Activated T-cell treated with anti-CD3 and anti-CD28 coated beads for 48 hours (primary cell): ENCODE measurements around the gene NLRC3.
A peak's percentile ranks its signal among the peaks of the same experiment; 100 is the strongest.

ENCODE experiments used
- DNase-seq: peaks from one replicate; pipeline ENCODE4 v3.0.0-alpha.2; 2020; ENCODE audit warnings: low read depth

Gene NLRC3

DNA sequence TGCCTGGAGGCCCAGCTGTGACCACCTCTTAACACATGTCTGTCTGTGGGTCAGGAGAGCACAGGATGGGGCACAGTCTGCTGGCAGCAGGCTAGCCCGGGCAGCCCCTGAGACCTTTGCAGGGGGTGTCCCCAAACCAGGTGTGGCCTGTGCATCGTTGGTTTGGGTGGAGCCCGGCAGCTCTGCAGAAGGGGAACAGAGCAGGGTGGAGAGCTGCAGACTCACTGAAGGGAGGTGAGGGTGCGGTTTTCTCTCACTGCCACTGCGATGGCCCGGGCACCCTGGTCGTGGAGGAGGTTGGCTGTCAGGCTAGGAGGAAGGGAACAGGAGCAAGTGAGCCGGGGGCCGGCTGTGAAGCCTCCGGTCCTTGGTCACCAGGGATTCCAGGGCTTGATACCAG, 28.8 kb downstream of the NLRC3 start:
- DNase-seq, result no peak

DNA sequence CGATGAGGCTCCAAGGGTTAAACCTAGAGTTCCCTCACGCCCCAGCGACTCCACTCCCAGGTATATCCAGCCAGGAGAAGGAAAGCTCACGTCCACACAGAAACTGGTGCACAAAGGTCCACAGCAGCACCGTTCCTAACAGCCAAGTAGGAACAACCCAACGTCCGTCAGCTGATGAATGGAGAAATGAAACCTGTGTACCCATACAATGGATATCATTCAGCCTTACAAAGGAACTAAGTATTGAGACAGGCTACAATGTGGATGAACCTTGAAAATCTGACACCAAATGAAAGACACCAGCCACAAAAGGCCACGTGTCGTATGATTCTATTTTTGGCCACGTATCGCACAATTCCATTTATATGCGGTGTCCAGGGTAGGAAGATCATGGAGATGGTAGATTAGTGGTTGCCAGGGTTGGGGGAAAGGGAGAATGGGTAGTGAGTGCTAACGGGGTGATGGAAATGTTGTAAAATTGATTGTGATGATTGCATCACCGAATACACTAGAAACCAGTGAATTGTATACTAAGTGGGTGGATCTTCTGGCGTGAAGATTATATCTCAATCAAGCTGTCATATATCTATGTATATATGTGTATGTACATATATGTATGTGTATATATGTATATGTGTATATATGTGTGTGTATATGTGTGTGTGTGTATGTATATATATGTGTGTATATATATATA, 30.1 kb downstream of the NLRC3 start:
- DNase-seq, result no peak

DNA sequence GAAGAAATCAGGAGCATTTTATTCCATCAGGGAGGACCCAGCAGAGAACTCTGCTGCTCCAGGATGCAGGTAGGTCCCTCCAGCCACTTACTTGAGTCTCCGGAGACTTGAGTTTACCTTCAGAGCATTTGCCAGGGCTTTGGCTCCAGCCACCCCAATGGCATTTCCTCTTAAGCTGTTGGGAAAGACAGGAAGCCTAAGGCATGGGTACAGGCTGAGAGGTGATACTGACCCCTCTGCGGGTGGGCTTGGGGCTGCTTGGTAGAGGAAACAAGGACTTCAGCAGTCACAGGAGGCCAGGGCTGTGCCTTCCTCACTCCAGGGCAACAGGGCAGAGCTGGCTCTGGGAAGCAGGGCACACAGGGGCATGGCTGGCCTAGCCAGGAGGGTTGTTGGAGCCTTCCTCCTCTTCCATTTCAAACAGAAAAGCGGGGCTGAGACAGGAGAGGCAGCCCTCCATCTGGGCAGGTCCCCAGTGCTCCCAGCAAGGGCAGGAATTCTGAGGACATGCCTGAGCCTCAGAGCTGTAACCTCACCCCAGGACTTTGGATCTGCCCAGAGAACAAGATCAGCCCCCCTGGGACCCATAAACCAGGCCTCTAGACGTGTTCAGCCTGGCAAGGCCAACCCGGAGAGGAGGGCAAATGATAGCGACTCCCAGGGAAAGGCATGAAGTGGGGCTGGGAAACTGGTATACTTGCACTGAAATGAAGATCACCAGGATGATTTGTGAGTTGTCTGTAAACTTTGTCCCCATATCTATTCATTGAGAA, 34.4 kb downstream of the NLRC3 start:
- no peak for DNase-seq

DNA sequence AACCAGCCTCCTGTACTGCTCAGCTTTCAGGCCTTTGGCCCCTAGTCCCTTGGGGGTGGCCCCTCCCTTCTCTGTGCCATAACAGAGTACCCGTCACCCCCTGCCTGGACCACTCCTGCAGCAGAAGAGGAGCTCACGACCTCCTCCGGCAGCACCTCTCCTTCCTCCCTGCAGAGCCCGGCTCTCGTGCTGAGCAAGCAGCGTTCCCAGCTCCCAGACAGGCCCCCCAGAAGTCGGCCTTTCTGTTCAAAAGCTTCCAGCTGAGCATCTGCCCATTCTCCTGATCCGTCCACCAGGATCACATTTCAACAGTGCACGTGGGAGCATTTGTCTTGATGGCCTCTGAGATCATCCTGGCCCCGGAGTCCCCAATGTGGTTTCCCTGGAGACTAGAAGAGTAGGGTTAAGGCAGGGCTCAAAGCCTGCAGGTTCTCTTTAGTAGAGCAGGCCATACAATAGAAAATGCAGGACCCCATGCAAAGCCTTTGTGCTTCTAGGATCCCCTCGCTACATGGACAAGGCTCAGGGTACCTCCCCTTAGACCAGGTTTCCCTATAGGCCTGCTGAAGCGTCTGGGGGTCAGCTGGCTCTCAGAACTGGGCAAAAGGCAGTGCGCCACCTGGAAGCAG, 35.6 kb downstream of the NLRC3 start:
- no peak for DNase-seq

DNA sequence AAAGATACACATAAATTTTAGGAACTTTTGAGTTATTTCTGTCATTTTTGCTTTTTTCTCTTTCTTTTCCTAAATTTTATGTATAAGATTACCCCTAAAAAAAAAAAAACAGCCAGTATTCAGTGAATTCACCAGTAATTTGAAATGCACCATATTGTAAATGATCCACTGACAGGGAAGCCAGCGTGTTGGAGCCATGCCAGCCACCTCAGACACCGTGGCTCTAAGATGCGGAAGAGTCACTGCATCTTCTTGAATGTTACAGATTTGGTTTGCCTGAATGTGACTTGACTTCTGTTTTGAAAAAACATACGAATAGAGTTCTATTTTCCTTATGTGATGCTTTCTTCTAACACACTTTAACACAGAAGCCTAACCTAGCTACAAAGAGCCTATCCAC, 39.0 kb downstream of the NLRC3 start:
- no peak for DNase-seq

DNA sequence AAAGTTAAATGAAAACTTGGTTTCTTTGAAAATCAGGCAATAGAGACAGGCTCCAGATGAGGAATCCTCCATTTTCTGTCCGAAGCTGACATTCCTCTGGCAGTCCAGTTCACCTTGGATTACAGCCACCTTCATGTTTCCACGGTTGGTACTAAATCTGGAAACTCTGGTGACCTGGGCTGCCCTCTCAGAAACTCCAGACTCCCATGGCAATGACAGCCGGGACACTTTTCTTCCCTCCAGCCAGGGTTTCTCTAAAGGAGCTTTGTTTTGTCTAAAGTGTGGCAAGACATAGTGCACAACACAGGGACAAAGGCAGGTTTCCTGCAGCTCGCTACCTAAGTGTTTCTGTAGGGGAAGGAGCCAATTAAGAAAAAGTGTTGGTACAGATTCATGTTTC, 40.4 kb downstream of the NLRC3 start:
- DNase-seq, result no peak

DNA sequence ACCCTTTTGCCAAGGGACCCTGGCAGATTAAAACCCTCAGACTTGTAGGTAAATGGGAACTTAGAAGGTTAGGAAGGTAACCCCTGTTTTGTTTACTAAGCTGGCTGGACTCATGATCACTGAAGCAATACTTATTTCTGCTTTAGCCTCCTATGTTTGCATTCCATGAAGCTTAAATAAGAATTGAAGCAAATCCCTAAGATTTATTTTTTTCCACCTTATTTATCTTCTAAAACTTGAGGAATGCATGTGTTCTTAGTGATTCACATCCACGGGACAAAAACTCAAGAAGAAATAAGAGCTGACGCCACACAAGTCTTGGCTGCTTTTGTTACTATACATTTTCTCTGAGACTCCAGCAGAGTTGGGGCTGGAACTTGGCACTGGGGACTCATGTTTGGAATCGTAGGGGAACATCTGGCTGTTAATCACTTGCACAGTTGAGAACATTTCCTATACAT, 40.9 kb downstream of the NLRC3 start:
- no peak for DNase-seq

DNA sequence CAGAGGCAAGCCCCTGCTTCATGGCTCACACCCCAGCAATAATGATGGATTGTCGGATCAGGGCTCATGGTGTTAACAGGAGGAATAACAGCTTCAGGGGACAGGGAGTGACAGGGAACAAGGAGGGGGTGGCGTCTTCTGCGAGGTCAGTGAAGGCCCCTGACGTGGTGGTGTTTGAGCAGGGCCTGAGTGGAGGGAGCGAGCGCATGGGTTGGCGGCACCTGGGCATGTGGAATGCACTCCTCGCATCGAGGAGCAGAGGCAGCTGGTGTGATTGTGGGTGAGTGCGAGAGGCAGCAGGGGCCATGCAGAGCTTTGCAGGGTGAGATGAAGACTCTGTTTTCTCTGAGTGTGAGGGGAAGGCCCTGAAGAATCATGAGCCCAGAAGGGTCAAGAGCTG, 43.1 kb downstream of the NLRC3 start:
- no peak for DNase-seq

DNA sequence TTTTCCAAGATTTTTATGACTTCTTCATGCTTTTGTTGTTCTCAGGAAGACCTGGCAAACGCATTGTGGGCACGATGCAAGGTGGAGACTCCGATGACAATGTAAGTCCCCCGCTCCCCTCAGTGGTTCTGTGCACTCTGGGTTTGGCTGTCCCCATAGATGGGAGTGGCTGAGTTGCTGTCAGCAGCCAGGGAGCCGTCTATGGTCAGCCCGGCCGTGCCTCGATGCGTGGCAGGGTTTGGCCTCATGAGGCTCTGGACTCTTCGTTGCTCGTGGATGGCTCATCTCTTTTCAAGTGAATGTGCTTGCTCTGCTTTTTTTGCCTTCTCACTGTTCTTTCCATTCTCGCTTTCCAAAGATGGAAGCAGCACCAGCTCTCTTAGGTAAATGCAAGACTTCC, 44.5 kb downstream of the NLRC3 start:
- DNase-seq, result no peak

DNA sequence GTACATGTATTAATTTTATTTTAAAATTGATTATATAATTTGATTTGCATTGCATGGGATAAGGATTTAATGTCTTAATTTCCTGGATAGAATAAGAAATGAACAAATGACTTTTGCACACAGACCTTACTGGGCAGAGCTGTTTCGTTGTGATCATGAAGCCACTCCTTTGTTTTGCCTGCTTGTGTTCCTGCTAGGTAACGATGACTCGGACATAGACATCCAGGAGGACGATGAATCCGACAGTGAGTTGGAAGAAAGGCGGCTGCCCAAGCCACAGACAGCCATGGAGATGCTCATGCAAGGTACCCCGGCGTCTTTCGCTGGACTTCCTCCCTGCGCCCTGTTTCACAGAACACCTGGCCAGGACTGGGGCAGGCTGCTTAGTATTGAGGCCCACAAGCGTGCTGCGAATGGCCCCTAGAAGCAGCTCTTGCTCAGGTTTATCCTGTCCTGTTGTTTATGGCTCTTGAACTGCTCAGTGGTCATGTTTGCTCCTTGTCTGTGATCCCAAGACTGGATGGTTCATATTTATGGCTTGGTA, 46.8 kb downstream of the NLRC3 start:
- DNase-seq, result no peak

DNA sequence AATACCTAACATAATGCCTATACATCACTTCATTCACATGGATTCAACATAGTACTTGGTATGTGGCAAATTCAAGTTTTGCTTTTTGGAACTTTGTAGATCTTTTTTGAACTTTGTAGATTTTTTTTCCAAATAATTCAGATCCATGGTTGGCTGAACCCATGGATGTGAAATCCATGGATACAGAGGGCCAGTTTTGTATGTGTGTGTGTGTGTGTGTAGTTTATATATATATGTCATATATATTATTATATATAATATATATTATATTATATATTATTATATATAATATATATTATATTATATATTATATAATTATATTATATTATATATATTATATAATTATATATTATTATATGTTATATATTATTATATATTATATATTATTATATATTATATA, 48.0 kb downstream of the NLRC3 start:
- DNase-seq, result no peak

DNA sequence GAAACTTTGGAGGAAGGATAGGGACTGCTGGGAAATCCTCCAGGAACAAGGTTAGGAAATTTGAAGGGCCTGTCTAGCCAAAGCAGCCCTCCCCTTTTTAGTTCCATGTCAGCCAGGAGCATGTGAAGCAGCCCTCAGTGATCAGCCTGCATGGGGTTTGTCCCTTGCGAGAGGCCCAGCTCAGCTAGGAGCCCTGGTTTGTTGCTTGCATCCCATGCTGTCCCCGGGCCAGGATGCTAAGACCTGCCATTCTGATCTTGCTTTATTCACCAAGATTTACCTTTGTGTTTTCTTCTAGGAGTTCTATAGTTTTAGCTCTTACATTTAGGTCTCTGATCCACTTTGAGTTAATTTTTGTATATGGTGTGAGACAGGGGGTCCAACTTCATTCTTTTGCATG, 48.8 kb downstream of the NLRC3 start:
- no peak for DNase-seq

DNA sequence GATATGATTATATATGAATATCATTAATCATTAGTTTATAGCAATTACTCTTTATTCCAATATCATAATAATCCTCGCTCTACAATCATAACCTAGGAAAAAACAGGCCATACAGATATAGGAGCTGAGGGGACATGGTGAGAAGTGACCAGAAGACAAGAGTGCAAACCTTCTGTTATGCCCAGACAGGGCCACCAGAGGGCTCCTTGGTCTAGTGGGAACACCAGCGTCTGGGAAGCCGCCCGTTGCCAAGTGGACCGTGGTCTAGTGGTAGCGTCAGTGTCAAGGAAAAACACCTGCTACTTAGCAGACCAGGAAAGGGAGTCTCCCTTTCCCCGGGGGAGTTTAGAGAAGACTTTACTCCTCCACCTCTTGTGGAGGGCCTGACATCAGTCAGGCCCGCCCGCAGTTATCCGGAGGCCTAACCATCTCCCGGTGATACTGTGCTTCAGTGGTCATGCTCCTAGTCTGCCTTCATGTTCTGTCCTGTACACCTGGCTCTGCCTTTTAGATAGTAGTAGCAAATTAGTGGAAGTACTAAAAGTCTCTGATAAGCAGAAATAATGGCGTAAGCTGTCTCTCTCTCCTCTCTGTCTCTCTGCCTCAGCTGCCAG, 49.9 kb downstream of the NLRC3 start:
- DNase-seq, result peak; percentile 48

DNA sequence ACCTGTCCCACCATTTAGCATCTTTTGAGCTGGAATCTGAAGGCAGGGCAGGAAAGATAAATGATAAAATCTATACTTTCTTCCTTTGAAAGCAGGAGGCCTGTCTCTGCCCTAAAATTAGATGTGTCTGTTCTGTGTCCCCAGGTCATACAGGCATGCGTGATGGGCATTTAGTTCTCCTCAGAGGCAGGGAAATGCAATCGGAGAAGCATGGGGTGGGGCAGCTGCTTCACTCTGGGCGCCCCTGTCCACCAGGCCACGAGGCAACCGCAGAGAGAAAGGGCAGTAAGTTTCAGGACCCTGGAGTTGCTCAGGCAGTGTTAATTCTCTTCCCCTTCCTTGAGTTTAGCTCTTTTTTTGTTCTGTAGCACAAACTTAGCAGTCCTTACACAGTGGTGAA, 51.3 kb downstream of the NLRC3 start:
- no peak for DNase-seq

DNA sequence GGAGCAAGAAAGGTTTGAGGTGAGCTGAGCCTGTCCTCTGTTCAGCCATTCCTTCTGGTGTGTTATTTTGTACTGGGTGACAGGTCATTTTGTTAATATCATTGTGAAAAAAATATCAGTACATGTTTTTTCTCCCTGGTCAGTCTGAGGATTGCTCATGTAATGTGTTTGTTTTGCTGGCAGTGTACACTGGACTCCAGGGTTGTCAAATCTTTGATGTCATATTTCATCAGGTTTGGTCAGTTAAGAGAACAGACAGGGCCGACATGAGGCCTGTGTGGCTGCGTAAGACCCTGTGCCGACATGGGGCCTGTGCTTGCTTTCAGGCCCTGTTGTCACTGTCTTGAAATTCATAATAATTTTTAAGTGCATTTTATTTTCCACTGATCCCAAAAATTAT, 53.9 kb downstream of the NLRC3 start:
- DNase-seq, result no peak

DNA sequence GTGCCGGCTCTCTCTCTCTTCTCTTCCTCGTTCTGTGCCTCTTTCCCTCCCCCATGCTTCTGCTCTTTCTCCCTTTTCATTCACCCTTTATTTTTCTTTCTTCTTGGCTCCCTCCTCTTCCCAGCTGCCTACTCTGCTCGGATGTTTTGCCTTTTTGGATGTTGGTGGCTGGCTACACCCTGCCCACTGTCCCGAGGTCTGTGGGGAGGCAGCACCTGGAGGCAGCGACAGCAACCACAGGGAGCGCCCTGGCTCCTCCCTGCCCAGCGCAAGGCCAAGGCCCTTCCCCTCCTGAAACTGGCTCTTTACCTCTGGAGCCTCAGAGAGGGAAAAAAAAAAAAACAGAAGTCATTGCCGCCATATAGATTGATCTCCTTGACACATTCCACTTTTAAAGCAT, 56.4 kb downstream of the NLRC3 start:
- no peak for DNase-seq

DNA sequence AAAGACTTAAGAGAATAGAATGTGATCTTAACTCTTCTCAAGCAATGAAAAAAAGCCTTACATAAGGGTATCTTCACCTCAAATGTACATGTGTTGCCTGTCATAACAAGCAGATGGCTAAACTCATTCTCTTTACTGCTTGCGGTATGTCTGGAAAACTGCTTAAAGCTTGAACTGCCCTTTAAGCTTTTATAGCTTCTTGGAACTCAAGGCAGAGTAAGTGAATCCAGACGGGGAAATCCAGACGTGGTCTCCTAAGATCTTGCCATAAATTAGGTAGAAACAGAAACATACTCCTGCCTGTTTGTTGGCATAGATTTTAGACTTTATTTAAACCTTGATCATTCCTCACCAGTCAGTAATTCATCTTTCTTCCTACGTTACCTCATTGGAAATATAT, 56.8 kb downstream of the NLRC3 start:
- DNase-seq, result no peak

DNA sequence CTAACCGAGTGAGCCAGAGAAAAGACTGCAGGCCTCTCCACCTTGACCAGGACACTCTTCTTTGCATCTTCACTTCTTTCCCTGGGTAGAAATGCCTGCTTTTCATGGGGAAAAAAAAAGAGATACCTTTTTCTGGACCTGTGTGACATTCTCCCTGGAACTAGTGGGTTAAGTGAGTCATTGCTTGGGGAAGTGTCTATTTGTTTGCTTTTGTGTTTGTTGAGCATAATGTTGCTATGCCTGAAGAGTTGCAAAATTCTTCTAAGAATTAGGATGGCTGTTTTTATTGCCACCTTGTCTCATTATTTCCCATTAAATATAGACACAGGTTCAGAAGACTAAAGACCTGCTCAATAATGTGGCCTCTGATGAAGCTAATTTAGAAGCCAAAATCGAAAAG, 57.6 kb downstream of the NLRC3 start:
- DNase-seq, result no peak

DNA sequence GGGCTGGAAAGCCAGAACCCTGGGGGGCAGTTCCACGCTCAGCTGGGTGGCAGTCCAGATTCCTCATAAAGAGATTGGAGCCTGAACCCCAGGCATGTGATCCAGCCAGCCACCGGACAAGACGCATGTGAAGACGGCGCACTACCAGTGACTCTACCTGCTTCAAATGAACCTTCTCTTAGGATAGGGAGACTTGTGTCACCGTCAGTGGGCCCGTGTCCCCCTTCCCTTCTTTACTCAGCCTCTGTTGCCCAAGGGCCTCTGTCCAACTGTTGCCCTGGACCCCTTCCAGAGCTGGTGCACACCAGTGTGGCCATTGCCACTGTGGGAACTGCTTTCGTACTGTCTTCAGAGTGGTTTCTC, 58.2 kb downstream of the NLRC3 start:
- DNase-seq, result no peak

DNA sequence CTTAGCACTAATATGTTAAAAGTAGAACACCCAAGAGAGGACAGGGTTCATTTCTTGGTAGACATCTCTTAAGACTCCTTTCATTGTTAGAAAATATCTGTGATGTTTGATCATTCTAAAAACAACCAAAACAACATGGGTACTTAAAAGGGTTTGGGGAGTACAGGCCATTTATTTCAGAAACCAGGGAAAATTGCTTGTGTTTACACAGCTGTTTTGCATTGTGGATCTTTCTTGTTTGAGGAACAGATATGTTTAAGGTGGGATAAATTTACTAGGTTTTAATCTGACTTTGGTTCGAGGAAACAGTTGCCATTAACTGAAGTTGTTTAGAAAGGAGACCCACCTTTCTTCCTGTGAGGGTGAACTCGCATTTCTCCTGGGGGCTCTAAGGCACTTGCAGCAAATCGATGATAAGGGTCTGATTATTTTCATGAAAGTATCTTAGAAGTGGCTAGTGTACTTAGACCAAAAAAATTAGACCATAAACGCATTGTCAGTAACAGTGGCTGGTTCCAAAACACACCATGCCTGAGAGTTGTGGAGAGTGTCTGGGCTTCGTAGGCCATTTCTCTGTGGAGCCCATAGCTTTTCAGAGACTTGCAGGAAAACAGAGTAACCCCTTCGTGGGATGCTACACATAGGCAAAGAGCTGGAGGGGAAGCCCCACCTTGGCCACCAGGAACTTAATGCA, 58.8 kb downstream of the NLRC3 start:
- no peak for DNase-seq

DNA sequence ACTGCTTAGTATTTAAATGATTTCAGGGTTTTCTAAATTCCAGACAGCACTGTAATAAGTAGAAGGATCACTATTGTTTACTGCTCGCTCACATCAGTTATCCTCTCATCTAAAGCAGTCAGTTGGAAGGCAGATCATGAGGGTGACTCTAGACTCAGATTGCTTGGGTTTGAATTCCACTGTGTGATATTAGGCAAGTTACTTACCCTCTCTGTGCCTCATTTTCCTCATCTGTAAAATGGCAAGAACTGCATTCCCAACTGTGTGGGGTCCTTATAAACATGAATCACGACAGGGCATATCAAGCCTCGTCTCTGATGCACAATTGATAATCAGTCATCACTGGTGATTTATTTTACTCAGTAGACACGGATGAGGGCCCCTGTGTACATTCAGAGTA, 61.3 kb downstream of the NLRC3 start:
- no peak for DNase-seq

DNA sequence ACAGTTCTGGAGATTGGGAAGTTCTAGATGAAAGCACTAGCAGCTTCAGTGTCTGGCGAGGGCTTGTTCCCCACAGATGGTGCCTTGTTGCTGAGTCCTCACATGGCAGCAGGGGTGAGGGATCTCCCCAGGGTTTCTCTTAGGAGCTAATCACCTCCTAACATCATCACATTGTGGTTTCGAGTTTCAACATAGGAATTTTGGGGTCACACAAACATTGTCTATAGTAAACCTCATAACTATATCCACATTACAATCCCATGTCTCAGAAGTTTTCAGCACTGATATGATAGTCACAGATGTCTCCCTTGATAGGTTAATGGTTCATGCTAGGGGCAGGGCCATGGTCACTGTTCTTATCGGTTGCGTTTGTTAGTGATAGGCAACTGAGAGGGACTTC, 62.6 kb downstream of the NLRC3 start:
- no peak for DNase-seq
